K562 (cell line): ENCODE results near the gene FBXW10B.
"Not testable (repeated sequence)": the region's sequence is repeated elsewhere in the genome, so short reads cannot be mapped to it uniquely, and the experiment has no call there.

ENCODE experiments used
- ARID3A ChIP-seq: IDR thresholded peaks from 2 replicates; pipeline ENCODE4 v1.6.1; 2012; ENCODE audit warnings: low read depth, low read length, improper control_type of control experiment, borderline replicate concordance
- CBX2 ChIP-seq: fragments of 200-600 bp; sonication (generic); IDR thresholded peaks from one replicate; pipeline ENCODE4 v1.6.1; 2012; ENCODE audit warnings: mild to moderate bottlenecking, low read length, inconsistent platforms; ENCODE audit not compliant: insufficient read depth, poor library complexity, severe bottlenecking
- EZH2 ChIP-seq: IDR thresholded peaks from 2 replicates; pipeline ENCODE4 v1.6.1; 2012; ENCODE audit warnings: low read depth, mild to moderate bottlenecking, inconsistent platforms, low read length, borderline replicate concordance
- MTF1 ChIP-seq: fragments of 250-450 bp; sonication (Bioruptor Pico); IDR thresholded peaks from 2 replicates; pipeline ENCODE4 v1.9.0; 2021; ENCODE audit warnings: moderate library complexity, mild to moderate bottlenecking, inconsistent platforms, borderline replicate concordance
- SNAPC5 ChIP-seq: fragments of 250-450 bp; sonication (Bioruptor Pico); IDR thresholded peaks from 2 replicates; pipeline ENCODE4 v1.8.0; 2021; ENCODE audit warnings: moderate library complexity, mild to moderate bottlenecking, inconsistent platforms
- ZNF551 ChIP-seq: fragments of 250-450 bp; sonication (Bioruptor Pico); IDR thresholded peaks from 2 replicates; pipeline ENCODE4 v1.5.0; 2021; ENCODE audit warnings: mild to moderate bottlenecking, moderate library complexity
- TF ChIP-seq, protein P1 (sequence below), 3 experiments: IDR thresholded peaks in 2 of 3; conservative IDR thresholded peaks in 1 of 3; 2 replicates each; pipeline ENCODE4 v1.5.1; 2011 to 2012; ENCODE audit warnings: low read length in 3 of 3, mild to moderate bottlenecking in 3 of 3, control low read depth in 2 of 3, improper control_type of control experiment in 1 of 3, inconsistent platforms in 1 of 3, low read depth in 1 of 3, mixed read lengths in 1 of 3, moderate library complexity in 1 of 3; ENCODE audit not compliant: insufficient read depth in 2 of 3
- TF ChIP-seq, protein P2 (sequence below): fragments of 450-650 bp; formaldehyde crosslinking; IDR thresholded peaks from 2 replicates; pipeline ENCODE4 v1.4.0; 2022; ENCODE audit warnings: missing genetic modification characterization

DNA sequence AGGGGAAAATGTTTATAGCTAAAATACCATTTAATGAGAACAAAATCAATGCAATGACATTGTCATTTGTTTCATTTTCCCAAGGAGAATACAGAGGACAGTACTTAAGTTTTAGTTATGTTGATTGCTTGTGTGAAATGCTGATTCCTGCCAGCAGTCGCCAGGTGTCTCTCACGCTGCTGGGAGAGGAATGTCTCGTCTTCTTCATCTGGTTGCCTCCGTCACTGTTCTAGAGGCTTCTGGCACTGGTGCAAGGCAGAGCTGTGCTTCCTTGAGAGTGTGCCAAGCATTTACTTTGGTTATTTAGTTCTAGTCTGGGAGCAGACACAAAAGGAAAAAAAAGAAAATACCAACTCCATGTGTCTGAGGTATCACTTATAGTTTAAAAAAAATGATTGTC is 45.6 kb downstream of the FBXW10B start:
- TF ChIP-seq EZH2; MTF1 (CRISPR knock-in tag); ZNF551 (CRISPR knock-in tag); SNAPC5 (CRISPR knock-in tag); ARID3A; CBX2: not testable (repeated sequence)
- TF ChIP-seq, protein P1, sequence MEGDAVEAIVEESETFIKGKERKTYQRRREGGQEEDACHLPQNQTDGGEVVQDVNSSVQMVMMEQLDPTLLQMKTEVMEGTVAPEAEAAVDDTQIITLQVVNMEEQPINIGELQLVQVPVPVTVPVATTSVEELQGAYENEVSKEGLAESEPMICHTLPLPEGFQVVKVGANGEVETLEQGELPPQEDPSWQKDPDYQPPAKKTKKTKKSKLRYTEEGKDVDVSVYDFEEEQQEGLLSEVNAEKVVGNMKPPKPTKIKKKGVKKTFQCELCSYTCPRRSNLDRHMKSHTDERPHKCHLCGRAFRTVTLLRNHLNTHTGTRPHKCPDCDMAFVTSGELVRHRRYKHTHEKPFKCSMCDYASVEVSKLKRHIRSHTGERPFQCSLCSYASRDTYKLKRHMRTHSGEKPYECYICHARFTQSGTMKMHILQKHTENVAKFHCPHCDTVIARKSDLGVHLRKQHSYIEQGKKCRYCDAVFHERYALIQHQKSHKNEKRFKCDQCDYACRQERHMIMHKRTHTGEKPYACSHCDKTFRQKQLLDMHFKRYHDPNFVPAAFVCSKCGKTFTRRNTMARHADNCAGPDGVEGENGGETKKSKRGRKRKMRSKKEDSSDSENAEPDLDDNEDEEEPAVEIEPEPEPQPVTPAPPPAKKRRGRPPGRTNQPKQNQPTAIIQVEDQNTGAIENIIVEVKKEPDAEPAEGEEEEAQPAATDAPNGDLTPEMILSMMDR (IDR thresholded peaks at IDR 0.05 in 2 of 3, conservative IDR thresholded peaks at IDR 0.05 in 1 of 3; ENCODE audit: insufficient read depth in 2 of 3, low read depth in 1 of 3, low read length in 3 of 3), result not testable (repeated sequence)
- TF ChIP-seq, protein P2, sequence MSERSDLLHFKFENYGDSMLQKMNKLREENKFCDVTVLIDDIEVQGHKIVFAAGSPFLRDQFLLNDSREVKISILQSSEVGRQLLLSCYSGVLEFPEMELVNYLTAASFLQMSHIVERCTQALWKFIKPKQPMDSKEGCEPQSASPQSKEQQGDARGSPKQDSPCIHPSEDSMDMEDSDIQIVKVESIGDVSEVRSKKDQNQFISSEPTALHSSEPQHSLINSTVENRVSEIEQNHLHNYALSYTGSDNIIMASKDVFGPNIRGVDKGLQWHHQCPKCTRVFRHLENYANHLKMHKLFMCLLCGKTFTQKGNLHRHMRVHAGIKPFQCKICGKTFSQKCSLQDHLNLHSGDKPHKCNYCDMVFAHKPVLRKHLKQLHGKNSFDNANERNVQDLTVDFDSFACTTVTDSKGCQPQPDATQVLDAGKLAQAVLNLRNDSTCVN (CRISPR knock-in tag), result not testable (repeated sequence)
